HG02852 (cell line): ENCODE measurements around the gene MALL.
A peak's percentile ranks its signal among the peaks of the same experiment; 100 is the strongest.
"Not testable (repeated sequence)": the region's sequence is repeated elsewhere in the genome, so short reads cannot be mapped to it uniquely, and the experiment has no call there.

Experiments
- ATAC-seq: cut with Tn5 transposase; IDR thresholded peaks from one replicate; pipeline ENCODE4 v1.9.1; 2021; ENCODE audit warnings: mild to moderate bottlenecking, moderate library complexity; ENCODE audit not compliant: unreplicated experiment

Gene MALL

DNA sequence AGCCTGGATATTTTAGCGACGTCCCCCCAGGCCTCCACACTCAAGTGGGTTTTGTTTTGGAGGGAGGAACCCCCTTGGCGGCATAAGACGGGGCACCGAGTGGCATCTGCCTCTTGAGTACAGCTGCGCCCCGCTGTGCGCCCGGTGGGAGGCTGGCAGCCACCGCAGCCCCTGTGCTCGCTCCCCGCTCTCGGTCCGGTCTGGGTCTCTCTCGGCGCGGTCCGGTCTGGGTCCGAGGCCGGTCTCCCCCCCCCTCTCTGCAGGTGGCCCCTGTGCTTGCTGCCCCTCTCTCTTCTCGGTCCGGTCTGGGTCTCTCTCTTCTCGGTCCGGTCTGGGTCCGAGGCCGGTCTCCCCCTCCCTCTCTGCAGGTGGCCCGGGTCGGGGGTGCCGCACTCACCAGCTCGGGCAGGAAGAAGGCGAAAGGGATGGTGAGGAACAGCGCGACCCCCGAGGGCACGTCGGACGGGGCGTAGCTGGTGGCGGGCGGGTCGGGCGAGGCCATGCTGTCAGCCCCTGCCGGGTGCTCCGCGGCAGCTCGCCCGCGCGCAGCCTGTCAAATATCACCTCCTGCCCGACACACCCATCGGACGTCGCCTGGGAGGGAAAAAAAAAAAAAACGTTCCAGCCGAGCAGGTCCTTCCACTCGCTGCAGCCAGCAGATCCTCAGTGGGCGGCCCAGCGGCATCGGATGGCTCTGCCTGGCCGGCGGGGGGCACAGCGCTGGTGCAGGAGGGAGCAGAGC lies at the start of gene MALL:
TSS of gene MALL (minus strand) at position 532 of the 742 bp plus-strand sequence. CDS start at position 502, 30 bp downstream.
- ATAC-seq, result no peak

DNA sequence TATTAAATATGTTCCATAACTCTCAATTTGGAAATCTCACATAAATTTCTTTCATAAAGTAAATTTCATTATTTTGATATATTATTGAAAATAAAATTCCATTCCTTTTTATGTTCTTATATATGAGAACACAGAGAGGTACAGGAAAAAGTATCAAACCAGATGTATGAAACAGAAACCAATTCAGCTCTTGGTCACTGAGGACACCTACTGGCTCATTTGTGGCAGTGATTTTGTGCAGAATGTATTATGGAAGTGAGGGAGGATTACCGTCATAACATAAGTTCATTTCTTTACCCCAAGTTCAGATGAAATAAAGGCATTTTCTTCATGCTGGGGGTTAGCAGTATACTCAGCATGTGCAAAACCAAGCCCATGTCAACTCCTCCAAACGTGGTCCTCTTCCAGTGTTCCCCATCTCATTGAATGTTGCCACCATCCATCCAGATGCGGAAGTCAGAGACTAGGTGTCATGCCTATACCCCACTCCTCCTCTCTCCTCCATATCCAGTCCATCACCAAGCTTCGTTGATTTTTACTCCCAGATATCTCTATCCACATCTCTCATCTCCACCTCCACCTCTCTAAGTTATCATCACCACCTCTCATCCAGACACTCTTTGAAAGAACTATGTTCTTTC lies 41.7 kb upstream of the MALL start:
- ATAC-seq, result peak; percentile 77

DNA sequence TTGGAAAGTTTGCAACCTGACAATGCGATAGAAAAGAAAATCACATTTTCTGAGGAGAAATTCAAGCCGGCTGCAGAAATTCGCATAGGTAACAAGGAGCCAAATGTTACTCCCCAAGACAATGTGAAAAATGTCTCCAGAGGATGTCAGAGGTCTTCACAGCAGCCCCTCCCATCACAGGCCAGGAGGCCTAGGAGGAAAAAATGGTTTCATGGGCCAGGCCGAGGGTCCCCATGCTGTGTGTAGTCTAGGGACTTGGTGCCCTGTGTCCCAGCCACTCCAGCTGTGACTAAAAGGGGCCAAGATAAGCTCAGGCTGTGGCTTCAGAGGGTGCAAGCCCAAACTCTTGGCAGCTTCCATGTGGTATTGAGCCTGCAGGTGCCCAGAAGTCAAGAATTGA lies 39.2 kb upstream of the MALL start:
- not testable (repeated sequence) for ATAC-seq

DNA sequence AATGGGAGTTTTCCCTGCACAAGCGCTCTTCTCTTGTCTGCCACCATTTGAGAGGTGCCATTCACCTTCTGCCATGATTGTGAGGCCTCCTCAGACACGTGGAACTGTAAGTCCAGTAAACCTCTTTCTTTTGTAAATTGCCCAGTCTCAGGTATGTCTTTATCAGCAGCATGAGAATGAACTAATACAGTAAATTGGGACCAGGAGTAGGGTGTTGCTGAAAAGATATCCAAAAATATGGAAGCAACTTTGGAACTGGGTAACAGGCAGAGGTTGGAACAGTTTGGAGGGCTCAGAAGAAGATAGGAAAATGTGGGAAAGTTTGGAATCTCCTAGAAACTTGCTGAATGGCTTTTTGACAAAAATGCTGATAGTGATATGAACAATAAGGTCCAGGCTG lies 38.6 kb upstream of the MALL start:
- not testable (repeated sequence) for ATAC-seq

DNA sequence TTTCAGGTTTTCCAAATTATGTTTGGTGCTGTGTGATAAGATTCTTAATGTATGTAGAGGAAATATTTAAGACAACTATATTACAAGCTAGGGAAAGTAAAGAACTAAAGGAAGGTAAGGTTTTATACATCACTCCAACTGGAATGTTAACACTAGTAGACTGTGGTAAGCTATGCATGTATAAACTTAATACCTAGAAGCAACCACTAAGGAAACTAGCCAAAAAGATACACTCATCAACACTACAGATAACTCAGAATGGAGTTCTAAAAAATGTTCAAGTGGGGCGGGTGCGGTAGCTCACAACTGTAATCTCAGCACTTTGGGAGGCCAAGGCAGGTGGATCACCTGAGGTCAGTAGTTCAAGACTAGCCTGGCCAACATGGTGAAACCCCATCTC lies 37.8 kb upstream of the MALL start:
- no peak for ATAC-seq

DNA sequence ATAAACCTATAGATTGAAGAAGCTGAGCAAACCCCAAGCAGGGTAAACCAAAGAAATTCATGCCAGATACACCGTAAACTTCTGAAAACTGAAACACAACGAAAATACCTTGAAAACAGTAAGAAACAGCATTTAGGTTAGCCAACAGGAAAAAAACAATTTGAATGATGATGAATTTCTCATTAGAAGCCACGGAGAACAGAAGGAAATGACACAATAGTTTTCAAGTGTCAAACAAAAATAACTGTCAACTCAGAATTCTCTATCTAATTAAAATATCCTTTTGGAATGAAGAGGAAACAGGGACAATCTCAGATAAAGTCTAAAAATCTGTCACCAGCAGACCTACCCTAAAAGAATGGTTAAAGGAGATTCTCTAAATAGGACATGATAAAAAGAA lies 37.3 kb upstream of the MALL start:
- ATAC-seq, result no peak

DNA sequence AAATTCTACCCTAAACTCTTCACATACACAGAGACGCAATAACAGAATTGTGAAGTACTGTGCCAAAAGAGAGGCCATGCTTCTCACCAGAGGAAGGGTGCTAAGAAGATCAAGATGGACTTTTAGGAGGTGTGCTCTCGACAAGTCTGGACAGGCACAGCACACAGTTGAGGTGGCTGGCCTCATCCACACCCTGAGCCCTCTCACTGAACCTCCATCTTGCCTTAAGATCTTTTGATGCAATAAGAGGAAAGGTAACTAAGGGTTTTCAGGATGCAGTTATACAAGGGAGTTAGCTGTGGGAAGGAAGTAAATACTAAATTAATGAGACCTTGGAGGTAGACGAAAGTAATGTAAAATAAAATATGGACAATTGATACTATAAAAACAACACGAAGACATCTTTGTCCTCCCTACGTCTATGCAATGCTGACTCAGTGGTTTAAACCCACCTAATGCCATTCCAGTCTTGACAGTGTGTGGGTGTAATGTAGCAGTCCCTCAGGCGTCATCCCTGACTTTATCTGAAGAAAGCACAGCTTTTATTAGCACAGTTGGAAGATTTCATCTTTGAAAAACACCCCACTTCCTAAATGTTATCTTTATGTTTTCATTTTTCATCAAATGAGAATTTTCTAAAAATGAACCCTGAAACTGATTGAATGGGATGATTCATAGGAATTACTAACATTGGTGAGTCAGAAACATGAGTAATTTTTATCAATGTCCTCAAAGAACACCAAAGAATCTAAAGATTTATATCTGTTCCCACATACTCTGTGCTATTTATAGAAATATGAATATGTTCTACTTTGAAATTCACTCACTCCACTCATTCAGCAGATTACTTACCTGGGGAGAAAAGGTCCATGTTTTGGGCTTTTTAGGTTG lies 34.0 kb upstream of the MALL start:
- no peak for ATAC-seq

DNA sequence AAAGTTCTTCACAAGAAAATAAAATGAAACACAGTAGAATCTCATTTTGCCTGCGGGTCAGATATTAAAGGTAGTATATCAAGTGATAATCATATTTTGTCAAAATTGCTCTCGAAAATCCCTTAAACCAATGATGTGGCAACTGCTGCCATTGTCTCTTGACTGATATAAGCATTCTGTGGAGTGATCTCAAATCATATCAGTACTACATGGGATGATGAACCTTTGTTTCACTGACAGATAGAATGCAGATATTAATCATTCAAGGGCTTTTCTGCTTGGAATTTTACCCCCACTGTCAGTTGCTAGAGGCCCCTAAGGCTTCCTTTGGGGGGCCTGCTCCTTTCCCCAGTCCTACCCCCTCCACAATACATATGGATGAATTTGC lies 31.3 kb upstream of the MALL start:
- no peak for ATAC-seq

DNA sequence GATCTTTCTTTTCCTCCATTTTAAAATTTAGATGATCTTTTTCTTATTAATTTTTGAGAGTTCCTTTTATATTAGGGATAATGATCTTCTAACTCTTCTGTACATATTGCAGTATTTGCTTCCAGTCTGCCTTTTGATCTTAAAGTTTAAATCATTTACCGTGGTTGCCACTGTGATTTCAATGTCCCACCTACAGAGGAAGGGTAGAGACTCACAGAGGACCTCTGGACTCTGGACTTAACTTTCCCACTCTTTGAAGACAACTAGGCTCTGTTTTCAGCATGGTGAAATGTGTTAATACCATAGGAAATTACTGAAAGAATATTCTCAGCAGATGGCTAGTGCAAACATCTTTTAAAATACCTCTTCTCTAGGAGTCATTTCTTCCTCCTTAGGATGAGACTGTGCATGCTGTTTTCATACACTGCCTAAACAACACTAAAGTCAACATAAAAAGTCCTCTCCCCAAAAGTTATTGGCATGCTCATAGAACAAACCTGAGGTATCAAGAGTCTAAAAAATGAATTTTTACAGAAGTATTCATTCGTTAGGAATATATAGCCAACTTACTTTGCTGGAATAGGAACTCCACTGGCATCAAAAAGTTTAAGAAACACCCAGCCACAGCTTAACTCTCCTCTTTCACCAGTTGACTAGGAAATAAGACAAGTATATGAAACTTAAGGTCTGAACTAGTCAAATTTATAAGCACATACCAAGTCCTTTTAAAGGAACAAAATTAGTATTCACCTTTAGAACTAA lies 30.7 kb upstream of the MALL start:
- no peak for ATAC-seq

DNA sequence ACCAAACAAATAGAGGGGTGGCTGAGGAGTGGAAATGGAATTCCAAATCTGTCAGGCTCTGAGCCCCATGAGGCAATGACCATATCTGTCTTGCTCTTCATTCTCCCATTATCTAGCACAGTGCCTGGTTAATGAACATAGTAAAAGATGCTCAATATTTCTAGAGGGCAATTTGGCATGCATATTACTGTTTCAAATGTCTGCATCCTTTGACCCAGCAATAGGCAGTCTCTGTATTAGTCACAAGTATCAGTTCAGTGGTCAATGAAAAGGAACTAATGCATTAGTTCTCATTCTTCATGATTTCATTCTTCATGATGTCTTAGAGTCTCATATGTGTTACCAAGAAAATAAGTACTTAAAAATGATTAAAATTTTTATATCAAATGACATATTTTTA lies 28.4 kb upstream of the MALL start:
- ATAC-seq, result peak; percentile 45

DNA sequence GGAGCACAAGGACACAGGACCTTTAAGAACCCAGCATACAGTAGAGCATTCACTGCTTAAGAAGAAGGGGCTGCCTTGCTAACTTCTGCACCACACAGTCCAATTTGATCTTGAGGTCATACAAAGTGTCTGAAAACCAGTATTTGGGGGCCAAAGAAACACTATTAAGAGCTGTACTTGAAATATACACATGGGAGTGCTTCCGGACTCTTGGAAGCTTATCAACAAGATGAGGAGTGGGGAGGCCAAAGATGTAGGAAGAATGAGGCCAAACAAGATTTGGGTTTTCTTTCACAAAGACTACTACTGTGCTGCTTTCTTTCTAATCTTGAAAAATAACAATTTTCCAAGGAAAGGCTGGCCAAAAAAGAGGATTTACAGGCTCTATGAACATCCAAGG lies 24.8 kb upstream of the MALL start:
- ATAC-seq, result no peak

DNA sequence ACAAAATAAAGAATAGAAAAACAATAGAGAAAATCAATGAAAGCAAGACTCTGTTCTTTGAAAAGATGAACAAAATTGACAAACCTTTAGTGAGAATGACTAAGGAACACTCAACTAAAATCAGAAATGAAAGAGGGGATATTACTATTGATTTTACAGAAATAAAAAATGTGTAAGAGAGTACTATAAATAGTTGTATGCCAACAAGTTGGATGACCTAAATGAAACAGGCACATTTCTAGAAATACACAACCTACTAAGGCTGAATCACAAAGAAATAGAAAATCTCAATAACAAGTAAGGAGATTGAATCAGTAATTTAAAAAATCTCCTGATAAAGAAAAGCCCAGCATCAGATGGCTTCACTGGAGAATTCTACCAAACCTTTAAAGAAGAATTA lies 18.4 kb upstream of the MALL start:
- no peak for ATAC-seq

DNA sequence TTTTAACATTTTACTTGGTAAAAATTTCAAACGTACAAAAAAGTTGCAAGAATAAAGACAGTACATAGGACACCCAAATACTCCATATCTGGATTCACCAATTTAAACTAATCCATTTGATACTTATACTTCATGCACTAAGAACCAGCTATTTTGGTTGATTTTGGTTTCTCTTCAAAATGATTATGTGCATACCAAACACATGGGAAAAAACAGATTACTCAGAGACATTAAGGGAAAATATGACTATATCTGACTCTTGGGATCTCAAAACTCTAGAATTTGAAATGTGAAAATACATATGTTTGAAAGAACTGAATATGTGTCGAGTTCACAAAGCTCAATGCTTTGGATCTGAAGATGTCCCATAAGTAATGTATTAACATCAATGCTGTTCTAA lies 15.5 kb upstream of the MALL start:
- no peak for ATAC-seq

DNA sequence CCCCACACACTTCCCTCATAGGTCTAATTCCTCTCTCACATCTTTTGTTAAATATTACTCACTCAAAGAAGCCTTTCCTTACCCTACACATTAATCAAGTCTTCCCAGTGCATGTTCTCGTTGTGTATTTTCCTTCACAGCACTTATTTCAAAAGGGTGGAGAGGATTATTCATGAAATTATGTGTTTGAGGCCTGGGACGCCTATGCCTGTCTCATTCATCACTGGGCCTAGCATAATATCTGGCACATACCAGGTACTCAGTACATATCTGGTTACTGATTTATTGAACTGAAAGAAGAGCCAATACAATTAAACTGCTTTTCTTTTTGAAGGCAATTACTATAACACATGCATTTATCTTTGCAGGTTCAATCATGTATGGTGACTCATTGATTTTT lies 15.1 kb upstream of the MALL start:
- ATAC-seq, result no peak

DNA sequence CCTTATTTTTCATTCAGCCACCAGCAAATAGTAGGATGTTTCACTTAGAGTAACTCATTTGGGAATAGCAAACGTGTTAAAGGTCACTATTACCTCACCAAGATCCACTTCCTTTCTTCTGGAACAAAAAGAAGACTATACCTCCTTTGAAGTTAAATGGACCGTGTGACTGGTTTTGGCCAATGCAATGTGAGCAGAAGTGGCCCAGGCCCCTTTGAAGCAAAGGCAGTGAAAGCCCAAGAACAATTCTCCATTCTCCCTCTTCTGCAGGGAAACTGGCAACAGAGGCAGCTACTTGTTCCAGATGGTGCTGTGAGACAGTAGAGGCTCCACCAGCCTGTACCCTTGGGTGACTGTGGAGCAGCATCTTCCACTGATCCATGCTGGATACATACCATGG lies 11.3 kb upstream of the MALL start:
- ATAC-seq, result no peak

DNA sequence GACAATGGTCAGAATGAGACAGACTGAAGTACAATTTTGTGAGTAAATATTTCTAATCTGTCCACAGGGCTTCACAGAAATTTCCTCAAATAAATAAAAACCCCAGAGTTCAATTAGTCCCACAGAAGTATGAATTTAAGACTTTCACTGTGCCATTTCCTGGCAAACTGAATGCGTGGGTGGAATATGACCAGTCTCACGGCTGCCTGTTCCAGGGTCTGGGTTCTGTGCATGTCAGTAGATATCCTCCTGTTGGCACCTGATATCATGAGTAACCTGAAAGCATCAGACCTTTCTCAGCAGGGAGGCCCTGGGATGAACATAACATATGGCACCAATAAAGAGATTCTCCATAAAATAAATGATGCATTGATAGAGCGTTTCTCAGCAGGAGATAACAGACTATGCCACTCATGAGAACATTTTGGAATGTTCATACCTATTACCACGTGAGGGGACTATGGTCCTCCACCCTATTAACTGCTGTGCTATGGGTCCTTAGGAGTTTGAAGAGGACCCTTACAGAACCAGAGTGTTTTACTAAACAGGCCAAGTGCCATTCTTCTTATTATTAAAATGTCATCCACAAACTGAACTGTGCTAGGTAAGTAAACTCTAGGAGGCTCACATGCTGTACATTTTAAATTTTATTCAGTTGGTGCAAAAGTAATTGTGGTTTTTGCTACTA lies 10.6 kb upstream of the MALL start:
- no peak for ATAC-seq

DNA sequence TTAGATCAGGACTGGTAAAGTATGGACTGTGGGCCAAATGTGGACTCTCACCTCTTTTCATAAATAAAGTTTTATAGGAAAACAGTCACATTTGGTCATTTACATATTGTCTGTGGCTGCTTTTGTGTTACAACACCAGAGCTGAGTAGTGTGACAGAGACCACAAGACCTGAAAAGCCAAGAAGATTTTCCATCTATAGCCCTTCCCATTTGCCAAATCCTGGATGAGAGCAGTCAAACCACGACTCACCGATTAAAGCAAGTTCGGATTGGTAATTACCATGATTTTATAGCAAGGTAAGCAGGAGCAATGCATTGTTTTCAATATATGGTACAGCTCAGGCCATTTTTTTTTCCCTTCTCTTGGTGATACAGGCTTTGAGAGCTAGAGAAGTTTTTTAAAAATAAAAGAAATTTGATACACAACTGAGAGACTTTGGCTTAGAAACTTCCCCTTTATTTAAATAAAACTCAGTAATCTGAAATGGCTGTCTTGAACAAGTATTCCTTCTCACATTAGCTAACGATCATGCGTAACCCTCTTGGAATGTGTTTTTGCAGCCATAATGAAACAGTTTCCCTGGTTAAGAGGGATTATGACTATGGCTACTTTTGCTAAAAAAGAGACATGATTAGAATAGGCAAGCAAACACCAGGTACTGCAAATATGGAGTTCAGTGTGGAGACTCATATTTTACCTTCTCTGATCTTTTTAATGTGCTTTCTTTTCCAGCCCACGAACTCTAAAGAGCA lies 9.5 kb upstream of the MALL start:
- no peak for ATAC-seq

DNA sequence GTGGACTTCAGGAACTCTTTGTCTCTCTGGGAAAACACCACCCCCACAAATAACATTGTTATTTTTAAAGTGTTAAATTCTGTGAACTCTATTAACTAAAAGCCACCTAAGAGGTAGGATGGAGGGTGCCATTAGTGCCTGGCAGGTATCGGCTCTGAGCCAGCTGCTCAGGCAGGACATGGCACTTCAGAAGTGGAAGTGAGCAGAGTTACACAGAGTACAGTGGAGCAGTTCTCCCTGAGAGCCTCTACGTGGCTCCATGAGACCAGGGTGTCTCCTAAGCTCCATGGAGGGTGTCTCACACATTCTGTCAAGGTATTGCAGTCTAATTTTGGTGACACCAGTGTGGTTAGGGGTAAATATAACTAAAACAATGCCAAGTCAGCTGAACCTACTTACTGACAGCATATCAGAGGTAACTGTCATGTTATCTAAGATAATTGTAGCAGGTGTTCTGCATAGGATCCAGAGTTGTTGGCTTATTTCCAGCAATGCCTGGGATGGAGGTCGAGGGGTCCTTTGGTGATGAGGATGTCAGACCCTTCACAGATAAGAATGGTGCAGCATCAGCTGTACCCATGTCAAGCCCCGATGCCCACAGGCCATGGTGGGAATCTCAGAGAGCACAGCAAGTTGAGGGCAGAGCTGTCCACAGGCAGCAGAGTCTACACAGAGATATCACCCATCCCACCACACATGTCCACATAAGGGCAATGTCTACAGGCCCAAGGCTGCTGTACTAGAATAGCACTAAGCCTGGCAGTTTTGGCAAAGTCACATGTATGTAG lies 8.6 kb upstream of the MALL start:
- no peak for ATAC-seq

DNA sequence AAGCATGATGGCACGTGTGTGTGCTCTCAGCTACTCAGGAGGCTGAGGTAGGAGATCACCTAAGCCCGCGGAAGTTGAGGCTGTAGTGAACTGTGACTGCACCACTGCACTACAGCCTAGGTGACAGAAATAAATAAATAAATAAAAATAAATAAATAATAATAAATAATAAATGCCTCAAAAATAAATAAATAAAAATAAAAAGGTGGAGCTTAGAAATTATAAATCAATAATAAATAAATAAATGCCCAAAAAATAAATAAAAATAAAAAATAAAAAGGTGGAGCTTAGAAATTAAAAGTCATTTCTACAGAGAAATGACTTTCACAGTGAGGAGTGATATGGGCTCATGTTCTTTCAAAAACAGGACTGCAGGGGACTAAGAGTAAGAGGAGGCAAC lies 6.0 kb upstream of the MALL start:
- ATAC-seq, result no peak
